Measurements from ENCODE around the gene TCF4. TPM values are rescaled to one million over a fixed set of nuclear protein-coding genes. Genes with fewer than 3 reads are reported as not detected.

The TCF4 gene
- total and polyA plus RNA-seq, 2 experiments from 2014 or later: 77.7 to 89.2 TPM

- TF ChIP-seq, protein P1, sequence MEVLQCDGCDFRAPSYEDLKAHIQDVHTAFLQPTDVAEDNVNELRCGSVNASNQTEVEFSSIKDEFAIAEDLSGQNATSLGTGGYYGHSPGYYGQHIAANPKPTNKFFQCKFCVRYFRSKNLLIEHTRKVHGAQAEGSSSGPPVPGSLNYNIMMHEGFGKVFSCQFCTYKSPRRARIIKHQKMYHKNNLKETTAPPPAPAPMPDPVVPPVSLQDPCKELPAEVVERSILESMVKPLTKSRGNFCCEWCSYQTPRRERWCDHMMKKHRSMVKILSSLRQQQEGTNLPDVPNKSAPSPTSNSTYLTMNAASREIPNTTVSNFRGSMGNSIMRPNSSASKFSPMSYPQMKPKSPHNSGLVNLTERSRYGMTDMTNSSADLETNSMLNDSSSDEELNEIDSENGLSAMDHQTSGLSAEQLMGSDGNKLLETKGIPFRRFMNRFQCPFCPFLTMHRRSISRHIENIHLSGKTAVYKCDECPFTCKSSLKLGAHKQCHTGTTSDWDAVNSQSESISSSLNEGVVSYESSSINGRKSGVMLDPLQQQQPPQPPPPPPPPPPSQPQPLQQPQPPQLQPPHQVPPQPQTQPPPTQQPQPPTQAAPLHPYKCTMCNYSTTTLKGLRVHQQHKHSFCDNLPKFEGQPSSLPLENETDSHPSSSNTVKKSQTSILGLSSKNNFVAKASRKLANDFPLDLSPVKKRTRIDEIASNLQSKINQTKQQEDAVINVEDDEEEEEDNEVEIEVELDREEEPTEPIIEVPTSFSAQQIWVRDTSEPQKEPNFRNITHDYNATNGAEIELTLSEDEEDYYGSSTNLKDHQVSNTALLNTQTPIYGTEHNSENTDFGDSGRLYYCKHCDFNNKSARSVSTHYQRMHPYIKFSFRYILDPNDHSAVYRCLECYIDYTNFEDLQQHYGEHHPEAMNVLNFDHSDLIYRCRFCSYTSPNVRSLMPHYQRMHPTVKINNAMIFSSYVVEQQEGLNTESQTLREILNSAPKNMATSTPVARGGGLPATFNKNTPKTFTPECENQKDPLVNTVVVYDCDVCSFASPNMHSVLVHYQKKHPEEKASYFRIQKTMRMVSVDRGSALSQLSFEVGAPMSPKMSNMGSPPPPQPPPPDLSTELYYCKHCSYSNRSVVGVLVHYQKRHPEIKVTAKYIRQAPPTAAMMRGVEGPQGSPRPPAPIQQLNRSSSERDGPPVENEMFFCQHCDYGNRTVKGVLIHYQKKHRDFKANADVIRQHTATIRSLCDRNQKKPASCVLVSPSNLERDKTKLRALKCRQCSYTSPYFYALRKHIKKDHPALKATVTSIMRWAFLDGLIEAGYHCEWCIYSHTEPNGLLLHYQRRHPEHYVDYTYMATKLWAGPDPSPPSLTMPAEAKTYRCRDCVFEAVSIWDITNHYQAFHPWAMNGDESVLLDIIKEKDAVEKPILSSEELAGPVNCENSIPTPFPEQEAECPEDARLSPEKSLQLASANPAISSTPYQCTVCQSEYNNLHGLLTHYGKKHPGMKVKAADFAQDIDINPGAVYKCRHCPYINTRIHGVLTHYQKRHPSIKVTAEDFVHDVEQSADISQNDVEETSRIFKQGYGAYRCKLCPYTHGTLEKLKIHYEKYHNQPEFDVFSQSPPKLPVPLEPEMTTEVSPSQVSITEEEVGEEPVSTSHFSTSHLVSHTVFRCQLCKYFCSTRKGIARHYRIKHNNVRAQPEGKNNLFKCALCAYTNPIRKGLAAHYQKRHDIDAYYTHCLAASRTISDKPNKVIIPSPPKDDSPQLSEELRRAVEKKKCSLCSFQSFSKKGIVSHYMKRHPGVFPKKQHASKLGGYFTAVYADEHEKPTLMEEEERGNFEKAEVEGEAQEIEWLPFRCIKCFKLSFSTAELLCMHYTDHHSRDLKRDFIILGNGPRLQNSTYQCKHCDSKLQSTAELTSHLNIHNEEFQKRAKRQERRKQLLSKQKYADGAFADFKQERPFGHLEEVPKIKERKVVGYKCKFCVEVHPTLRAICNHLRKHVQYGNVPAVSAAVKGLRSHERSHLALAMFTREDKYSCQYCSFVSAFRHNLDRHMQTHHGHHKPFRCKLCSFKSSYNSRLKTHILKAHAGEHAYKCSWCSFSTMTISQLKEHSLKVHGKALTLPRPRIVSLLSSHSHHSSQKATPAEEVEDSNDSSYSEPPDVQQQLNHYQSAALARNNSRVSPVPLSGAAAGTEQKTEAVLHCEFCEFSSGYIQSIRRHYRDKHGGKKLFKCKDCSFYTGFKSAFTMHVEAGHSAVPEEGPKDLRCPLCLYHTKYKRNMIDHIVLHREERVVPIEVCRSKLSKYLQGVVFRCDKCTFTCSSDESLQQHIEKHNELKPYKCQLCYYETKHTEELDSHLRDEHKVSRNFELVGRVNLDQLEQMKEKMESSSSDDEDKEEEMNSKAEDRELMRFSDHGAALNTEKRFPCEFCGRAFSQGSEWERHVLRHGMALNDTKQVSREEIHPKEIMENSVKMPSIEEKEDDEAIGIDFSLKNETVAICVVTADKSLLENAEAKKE (CRISPR knock-in tag; IDR thresholded peaks at IDR 0.05): no peak
- TF ChIP-seq ZNF114 (CRISPR knock-in tag; IDR thresholded peaks at IDR 0.05): no peak
- no peak for TF ChIP-seq POLR2AphosphoS5 (IDR thresholded peaks at IDR 0.05; ENCODE audit: low read depth)
Measured at GRCh38 chr18:55369346-55369745, 218.6 kb downstream of the TCF4 start (continued).

- H3K36me3 ChIP-seq (ENCODE audit: insufficient read depth): no peaks in the 10 kb centered on the region
- H3K36me3 Mint-ChIP-seq (ENCODE audit: low read depth): no peaks in the 10 kb centered on the region; the same call in 2 of the 3 replicates
- H3K4me3 Mint-ChIP-seq: no peak overlapping the region
- peaks cover 8% of the 10 kb centered on the region for H3K27me3 Mint-ChIP-seq (ENCODE audit: insufficient read depth, low read depth, poor library complexity)
- H3K79me2 ChIP-seq (replicated peaks; ENCODE audit: insufficient read depth): peaks cover 21% of the 10 kb centered on the region
- peaks cover 8% of the 10 kb centered on the region for H3K4me1 ChIP-seq (ENCODE audit: insufficient read depth)
- DNase-seq (ENCODE audit: low spot score) (no peak), ATAC-seq (no peak; the same call in 2 of the 3 replicates)
- peaks cover 36% of the 10 kb centered on the region for H3K4me1 Mint-ChIP-seq
- H4K20me1 ChIP-seq (replicated peaks; ENCODE audit: insufficient read depth): no peaks in the 10 kb centered on the region
- no peaks in the 10 kb centered on the region for H3K9me2 ChIP-seq (ENCODE audit: insufficient read depth)
- H3K27me3 ChIP-seq (ENCODE audit: insufficient read depth): no peaks in the 10 kb centered on the region
- no peak overlapping the region for H3K4me2 ChIP-seq
- no peaks in the 10 kb centered on the region for H3F3A ChIP-seq (replicated peaks; ENCODE audit: low read depth)
- H3K4me3 ChIP-seq: no peak overlapping the region
- H3K9me3 Mint-ChIP-seq: no peaks in the 10 kb centered on the region; the same call in 2 of the 3 replicates
- H3K27ac Mint-ChIP-seq: no peak overlapping the region
- H2AFZ ChIP-seq: no peak overlapping the region
- H3K27ac ChIP-seq (ENCODE audit: low read depth): no peak overlapping the region
- TF ChIP-seq NANOG (IDR thresholded peaks at IDR 0.05; ENCODE audit: borderline replicate concordance) (no peak), ZNF331 (CRISPR knock-in tag; IDR thresholded peaks at IDR 0.05; ENCODE audit: low read depth) (no peak), JUNB (IDR thresholded peaks at IDR 0.05; ENCODE audit: unreplicated experiment) (no peak), CTCF (conservative IDR thresholded peaks at IDR 0.05; ENCODE audit: low read depth in 2 of 2) (no peak), STAT1 (IDR thresholded peaks at IDR 0.05; ENCODE audit: unreplicated experiment) (no peak)
- TF ChIP-seq, protein P1 (CRISPR knock-in tag; IDR thresholded peaks at IDR 0.05): no peak
Measured at GRCh38 chr18:55365342-55365741, 222.7 kb downstream of the TCF4 start.

All from GM23338 (cell line).